ENCODE data around the gene CTNNA2.
"Not testable (repeated sequence)": the region's sequence is repeated elsewhere in the genome, so short reads cannot be mapped to it uniquely, and the experiment has no call there.

The CTNNA2 gene

DNA sequence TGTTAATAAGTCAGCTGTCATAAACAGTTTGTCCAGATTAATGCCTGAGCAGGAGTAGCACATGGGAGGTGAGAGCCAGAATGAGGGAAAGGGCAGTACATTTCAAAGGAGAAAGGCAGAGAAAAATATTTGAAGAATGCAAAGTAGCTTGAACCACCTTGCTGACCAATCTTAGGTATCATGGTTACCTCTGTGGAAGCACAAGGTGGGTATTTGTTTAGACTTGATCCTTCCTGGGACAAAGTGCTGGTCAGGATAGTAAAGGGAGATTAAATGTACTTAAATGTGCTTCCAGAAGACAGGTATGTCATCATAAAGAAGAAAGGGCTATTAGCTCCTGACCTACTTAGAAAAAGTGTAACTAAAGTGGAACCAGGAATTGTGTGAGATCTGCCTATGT is 686.7 kb downstream of the CTNNA2 start:
- no peak overlapping the region for H3K9ac ChIP-seq (ENCODE audit: low read depth in 1 of 2, low read length in 2 of 2)
- no peak overlapping the region for H3K4me3 ChIP-seq (ENCODE audit: low read length in 2 of 2)
- H3K4me1 ChIP-seq (ENCODE audit: control insufficient read depth in 2 of 2, insufficient read depth in 2 of 2, low read length in 2 of 2): no peaks in the 10 kb centered on the region
- no peaks in the 10 kb centered on the region for H3K9me3 ChIP-seq (ENCODE audit: control insufficient read depth in 2 of 2, low read length in 2 of 2)
- no peak overlapping the region for H3K27ac ChIP-seq (ENCODE audit: low read depth in 2 of 2, low read length in 2 of 2)
- no peaks in the 10 kb centered on the region for H3K36me3 ChIP-seq (ENCODE audit: control insufficient read depth in 2 of 2, insufficient read depth in 2 of 2, low read length in 2 of 2)
- H3K27me3 ChIP-seq (ENCODE audit: control insufficient read depth in 2 of 2, insufficient read depth in 2 of 2, low read length in 2 of 2): no peaks in the 10 kb centered on the region

DNA sequence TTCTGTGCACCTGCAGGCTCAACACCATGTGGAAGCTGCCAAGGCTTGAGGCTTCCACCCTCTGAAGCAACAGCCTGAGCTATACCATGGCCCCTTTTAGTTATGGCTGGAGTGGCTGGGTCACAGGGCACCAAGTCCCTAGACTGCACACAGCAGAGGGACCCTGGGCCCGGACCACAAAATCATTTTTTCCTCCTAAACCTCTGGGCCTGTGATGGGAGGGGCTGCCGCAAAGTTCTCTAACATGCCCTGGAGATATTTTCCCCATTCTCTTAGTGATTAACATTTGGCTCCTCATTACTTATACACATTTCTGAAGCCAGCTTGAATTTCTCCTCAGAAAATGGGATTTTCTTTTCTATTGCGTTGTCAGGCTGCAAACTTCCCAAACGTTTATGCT is 691.1 kb downstream of the CTNNA2 start:
- not testable (repeated sequence) for H3K4me1 ChIP-seq (ENCODE audit: control insufficient read depth in 2 of 2, insufficient read depth in 2 of 2, low read length in 2 of 2); H3K9me3 ChIP-seq (ENCODE audit: control insufficient read depth in 2 of 2, low read length in 2 of 2); H3K9ac ChIP-seq (ENCODE audit: low read depth in 1 of 2, low read length in 2 of 2); H3K27ac ChIP-seq (ENCODE audit: low read depth in 2 of 2, low read length in 2 of 2); H3K4me3 ChIP-seq (ENCODE audit: low read length in 2 of 2); H3K36me3 ChIP-seq (ENCODE audit: control insufficient read depth in 2 of 2, insufficient read depth in 2 of 2, low read length in 2 of 2); H3K27me3 ChIP-seq (ENCODE audit: control insufficient read depth in 2 of 2, insufficient read depth in 2 of 2, low read length in 2 of 2)

DNA sequence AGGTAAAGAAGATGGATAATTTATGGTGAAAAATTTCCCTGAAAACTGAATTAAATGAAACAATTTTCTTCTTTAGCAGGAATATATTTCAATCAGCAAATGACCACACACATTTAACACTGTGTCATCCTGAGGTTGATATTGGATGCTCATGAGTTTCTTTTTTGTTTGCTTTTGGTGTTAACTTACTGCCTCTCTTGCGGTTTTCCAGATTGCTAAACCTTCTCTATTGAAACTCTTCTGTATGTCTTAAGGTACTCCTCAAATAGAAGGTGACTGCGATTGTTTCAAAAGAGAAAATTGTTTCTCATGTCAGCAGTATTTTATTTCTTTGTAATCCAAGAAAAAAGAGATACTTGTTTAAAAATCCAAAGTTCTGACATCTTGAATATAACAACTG is 692.6 kb downstream of the CTNNA2 start:
- H3K4me1 ChIP-seq (ENCODE audit: control insufficient read depth in 2 of 2, insufficient read depth in 2 of 2, low read length in 2 of 2): no peaks in the 10 kb centered on the region
- H3K4me3 ChIP-seq (ENCODE audit: low read length in 2 of 2): no peak overlapping the region
- no peaks in the 10 kb centered on the region for H3K36me3 ChIP-seq (ENCODE audit: control insufficient read depth in 2 of 2, insufficient read depth in 2 of 2, low read length in 2 of 2)
- no peaks in the 10 kb centered on the region for H3K27me3 ChIP-seq (ENCODE audit: control insufficient read depth in 2 of 2, insufficient read depth in 2 of 2, low read length in 2 of 2)
- H3K27ac ChIP-seq (ENCODE audit: low read depth in 2 of 2, low read length in 2 of 2): no peak overlapping the region
- H3K9me3 ChIP-seq (ENCODE audit: control insufficient read depth in 2 of 2, low read length in 2 of 2): no peaks in the 10 kb centered on the region
- no peak overlapping the region for H3K9ac ChIP-seq (ENCODE audit: low read depth in 1 of 2, low read length in 2 of 2)

DNA sequence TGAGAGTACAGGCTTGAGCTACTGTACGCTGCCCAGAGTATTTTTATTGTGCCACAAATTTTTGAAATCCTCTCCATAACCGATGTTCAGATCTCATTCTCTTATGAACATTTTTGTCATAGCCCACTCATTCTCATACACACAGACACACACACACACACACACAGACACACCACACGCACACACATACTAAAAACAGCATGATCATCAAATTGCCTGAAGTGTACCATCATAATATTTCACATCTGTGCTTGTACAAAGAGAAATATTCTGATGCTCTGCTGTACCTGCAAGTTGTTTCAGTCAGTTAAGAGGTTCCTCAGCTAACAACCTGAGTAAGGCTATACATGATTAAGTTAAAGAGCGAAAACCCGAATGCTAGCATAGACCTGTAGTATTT is 696.6 kb downstream of the CTNNA2 start:
- H3K36me3 ChIP-seq (ENCODE audit: control insufficient read depth in 2 of 2, insufficient read depth in 2 of 2, low read length in 2 of 2): no peaks in the 10 kb centered on the region
- H3K27ac ChIP-seq (ENCODE audit: low read depth in 2 of 2, low read length in 2 of 2): no peak overlapping the region
- no peaks in the 10 kb centered on the region for H3K27me3 ChIP-seq (ENCODE audit: control insufficient read depth in 2 of 2, insufficient read depth in 2 of 2, low read length in 2 of 2)
- no peaks in the 10 kb centered on the region for H3K4me1 ChIP-seq (ENCODE audit: control insufficient read depth in 2 of 2, insufficient read depth in 2 of 2, low read length in 2 of 2)
- no peak overlapping the region for H3K9ac ChIP-seq (ENCODE audit: low read depth in 1 of 2, low read length in 2 of 2)
- H3K9me3 ChIP-seq (ENCODE audit: control insufficient read depth in 2 of 2, low read length in 2 of 2): no peaks in the 10 kb centered on the region
- no peak overlapping the region for H3K4me3 ChIP-seq (ENCODE audit: low read length in 2 of 2)

DNA sequence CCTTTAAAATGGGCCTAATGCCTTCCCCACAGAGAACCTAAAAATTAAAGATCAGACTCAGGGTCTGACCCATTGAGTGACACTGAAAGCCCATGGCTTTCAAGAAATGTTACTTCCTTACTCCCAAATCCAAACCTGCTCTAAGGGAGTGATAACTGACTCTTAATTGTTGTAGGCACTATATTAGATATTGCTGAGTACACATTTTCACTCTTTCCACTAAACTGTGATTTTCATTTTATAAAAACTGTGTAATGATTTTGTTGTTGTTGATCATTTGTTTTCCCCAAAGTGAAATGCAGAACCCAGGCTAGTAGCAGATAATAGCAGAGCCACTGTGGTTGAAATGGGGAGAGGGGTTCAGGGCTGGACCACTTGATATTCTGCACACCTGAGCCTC is 704.6 kb downstream of the CTNNA2 start:
- Histone ChIP-seq H3K27me3 (ENCODE audit: control insufficient read depth in 2 of 2, insufficient read depth in 2 of 2, low read length in 2 of 2) (no peaks in the 10 kb centered on the region), H3K27ac (ENCODE audit: low read depth in 2 of 2, low read length in 2 of 2) (no peak overlapping the region), H3K9me3 (ENCODE audit: control insufficient read depth in 2 of 2, low read length in 2 of 2) (no peaks in the 10 kb centered on the region), H3K9ac (ENCODE audit: low read depth in 1 of 2, low read length in 2 of 2) (no peak overlapping the region), H3K4me3 (ENCODE audit: low read length in 2 of 2) (no peak overlapping the region), H3K36me3 (ENCODE audit: control insufficient read depth in 2 of 2, insufficient read depth in 2 of 2, low read length in 2 of 2) (no peaks in the 10 kb centered on the region), H3K4me1 (ENCODE audit: control insufficient read depth in 2 of 2, insufficient read depth in 2 of 2, low read length in 2 of 2) (no peaks in the 10 kb centered on the region)

DNA sequence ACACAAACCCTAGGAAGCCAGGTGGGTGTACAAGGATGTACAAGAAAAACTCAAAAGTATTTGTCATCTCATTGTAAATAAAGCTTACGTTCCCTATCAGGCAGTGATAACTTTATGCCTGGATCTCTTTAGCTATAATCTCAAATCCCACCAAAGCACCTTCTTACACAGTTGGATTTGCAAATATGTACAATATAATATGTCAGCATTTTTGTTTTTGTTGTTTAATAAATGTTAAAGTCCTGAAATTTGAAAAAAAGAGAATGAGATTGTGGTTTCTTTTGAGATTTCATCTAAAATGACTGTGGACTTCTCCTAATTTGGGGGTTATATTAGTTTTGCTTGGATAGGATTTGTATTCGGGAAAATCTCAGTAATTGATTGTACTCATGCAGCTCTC is 709.8 kb downstream of the CTNNA2 start:
- H3K4me1 ChIP-seq (ENCODE audit: control insufficient read depth in 2 of 2, insufficient read depth in 2 of 2, low read length in 2 of 2): no peaks in the 10 kb centered on the region
- no peaks in the 10 kb centered on the region for H3K27me3 ChIP-seq (ENCODE audit: control insufficient read depth in 2 of 2, insufficient read depth in 2 of 2, low read length in 2 of 2)
- H3K36me3 ChIP-seq (ENCODE audit: control insufficient read depth in 2 of 2, insufficient read depth in 2 of 2, low read length in 2 of 2): no peaks in the 10 kb centered on the region
- H3K9ac ChIP-seq (ENCODE audit: low read depth in 1 of 2, low read length in 2 of 2): no peak overlapping the region
- no peak overlapping the region for H3K4me3 ChIP-seq (ENCODE audit: low read length in 2 of 2)
- no peaks in the 10 kb centered on the region for H3K9me3 ChIP-seq (ENCODE audit: control insufficient read depth in 2 of 2, low read length in 2 of 2)
- H3K27ac ChIP-seq (ENCODE audit: low read depth in 2 of 2, low read length in 2 of 2): no peak overlapping the region

DNA sequence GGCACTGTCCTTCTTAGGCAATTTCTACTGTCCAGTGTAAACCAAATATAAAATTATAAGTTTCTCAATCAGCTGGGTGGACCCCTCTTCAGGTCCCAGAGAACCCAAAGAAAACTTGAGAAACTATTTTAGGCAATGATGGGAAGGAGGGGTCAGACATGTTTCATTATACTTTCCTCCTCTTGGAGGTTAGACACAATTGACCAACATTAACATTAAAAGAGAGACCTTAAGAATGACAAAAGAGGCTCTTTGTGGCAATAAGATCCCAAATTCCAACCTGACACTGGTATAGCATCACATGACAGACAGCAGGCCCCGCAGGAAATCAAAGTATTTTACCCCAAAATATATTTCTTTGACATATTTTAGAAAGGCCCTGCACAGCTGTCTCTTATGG is 718.6 kb downstream of the CTNNA2 start:
- no peak overlapping the region for H3K27ac ChIP-seq (ENCODE audit: low read depth in 2 of 2, low read length in 2 of 2)
- no peaks in the 10 kb centered on the region for H3K9me3 ChIP-seq (ENCODE audit: control insufficient read depth in 2 of 2, low read length in 2 of 2)
- H3K4me1 ChIP-seq (ENCODE audit: control insufficient read depth in 2 of 2, insufficient read depth in 2 of 2, low read length in 2 of 2): no peaks in the 10 kb centered on the region
- H3K9ac ChIP-seq (ENCODE audit: low read depth in 1 of 2, low read length in 2 of 2): no peak overlapping the region
- H3K36me3 ChIP-seq (ENCODE audit: control insufficient read depth in 2 of 2, insufficient read depth in 2 of 2, low read length in 2 of 2): no peaks in the 10 kb centered on the region
- H3K27me3 ChIP-seq (ENCODE audit: control insufficient read depth in 2 of 2, insufficient read depth in 2 of 2, low read length in 2 of 2): no peaks in the 10 kb centered on the region
- no peak overlapping the region for H3K4me3 ChIP-seq (ENCODE audit: low read length in 2 of 2)

DNA sequence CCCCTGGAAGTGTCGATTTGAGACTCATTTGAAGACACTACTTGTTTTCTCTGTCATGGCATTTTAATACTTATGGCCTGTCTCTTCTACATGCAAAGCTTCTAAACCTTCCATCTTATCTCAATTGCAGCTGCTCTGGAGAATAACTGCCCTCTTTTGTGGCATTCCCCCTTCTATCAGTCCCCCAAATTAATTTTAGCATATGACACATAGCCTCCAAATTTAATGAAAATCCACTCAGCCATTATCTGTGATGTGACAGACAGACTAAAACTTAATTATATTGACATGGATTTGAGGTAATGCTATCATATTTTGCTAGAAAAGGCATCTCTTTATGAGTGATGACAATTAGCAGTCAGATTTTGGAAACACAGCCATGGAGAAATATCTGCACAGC is 720.5 kb downstream of the CTNNA2 start:
- Histone ChIP-seq H3K36me3 (ENCODE audit: control insufficient read depth in 2 of 2, insufficient read depth in 2 of 2, low read length in 2 of 2) (no peaks in the 10 kb centered on the region), H3K4me1 (ENCODE audit: control insufficient read depth in 2 of 2, insufficient read depth in 2 of 2, low read length in 2 of 2) (no peaks in the 10 kb centered on the region), H3K9me3 (ENCODE audit: control insufficient read depth in 2 of 2, low read length in 2 of 2) (no peaks in the 10 kb centered on the region), H3K9ac (ENCODE audit: low read depth in 1 of 2, low read length in 2 of 2) (no peak overlapping the region), H3K27me3 (ENCODE audit: control insufficient read depth in 2 of 2, insufficient read depth in 2 of 2, low read length in 2 of 2) (no peaks in the 10 kb centered on the region), H3K4me3 (ENCODE audit: low read length in 2 of 2) (no peak overlapping the region), H3K27ac (ENCODE audit: low read depth in 2 of 2, low read length in 2 of 2) (no peak overlapping the region)

DNA sequence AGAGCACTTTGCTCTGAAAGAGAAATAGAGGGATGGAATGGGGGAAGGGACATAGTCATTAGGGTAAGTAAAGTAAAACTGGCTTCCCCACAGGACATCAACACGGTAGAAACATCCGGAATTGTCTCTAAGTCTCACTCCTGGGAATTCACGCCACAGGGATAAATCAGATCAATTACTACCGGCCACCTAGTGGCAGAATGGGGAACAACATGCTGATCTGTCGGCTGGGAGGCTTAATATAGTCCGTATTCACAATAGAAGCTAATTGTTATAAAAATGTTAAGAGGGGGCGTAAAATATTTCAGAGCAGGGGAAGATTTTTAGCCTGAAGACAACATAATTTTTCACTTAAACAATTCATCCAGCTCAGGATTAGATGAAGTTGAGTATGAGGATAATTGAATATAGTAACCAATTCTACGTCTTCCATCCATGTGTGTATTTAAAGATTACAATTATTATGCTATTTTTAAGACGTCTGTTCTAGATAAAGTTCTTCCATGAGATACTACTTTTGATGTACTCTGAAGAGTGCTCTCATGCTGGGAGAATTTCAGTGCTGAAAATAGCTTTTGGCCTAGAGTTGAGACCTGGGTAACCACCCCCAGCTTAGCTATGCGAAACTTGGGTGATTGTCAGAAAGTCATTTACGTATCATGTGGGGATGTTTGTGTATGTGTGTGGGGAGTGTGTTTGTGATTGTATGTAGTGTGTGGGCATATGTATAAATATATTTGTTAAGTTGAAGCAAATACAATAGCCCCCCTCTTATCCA is 726.0 kb downstream of the CTNNA2 start:
- H3K4me3 ChIP-seq (ENCODE audit: low read length in 2 of 2): no peak overlapping the region
- no peaks in the 10 kb centered on the region for H3K36me3 ChIP-seq (ENCODE audit: control insufficient read depth in 2 of 2, insufficient read depth in 2 of 2, low read length in 2 of 2)
- no peaks in the 10 kb centered on the region for H3K27me3 ChIP-seq (ENCODE audit: control insufficient read depth in 2 of 2, insufficient read depth in 2 of 2, low read length in 2 of 2)
- H3K9me3 ChIP-seq (ENCODE audit: control insufficient read depth in 2 of 2, low read length in 2 of 2): no peaks in the 10 kb centered on the region
- H3K4me1 ChIP-seq (ENCODE audit: control insufficient read depth in 2 of 2, insufficient read depth in 2 of 2, low read length in 2 of 2): no peaks in the 10 kb centered on the region
- no peak overlapping the region for H3K9ac ChIP-seq (ENCODE audit: low read depth in 1 of 2, low read length in 2 of 2)
- no peak overlapping the region for H3K27ac ChIP-seq (ENCODE audit: low read depth in 2 of 2, low read length in 2 of 2)

DNA sequence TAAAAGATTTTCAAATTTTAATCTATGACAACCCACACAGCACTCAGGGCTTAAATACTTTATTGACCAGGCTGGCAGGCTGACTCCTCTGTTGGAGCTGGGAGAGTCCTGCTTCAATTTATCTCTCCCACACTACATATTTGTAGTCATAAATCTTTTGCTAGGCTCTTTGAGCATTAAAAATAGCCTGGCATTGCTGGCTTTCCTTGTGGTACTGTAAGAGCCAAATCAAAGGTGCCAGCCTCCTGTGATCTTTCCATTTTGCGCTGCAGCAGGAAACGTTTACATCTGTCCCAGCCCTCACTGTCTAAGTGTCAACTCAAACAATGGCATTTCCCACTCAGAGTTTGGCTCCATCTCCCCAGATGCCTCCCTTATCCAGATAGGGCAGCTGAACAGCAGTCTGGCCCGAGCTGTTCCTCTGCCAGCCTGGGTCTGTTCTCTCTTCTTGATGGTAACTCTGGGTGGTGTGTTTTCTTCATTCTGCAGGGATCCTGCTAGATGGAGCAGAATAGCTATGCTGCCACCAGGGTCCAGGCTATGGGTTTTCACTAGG is 729.6 kb downstream of the CTNNA2 start:
- no peak overlapping the region for H3K9ac ChIP-seq (ENCODE audit: low read depth in 1 of 2, low read length in 2 of 2)
- no peaks in the 10 kb centered on the region for H3K9me3 ChIP-seq (ENCODE audit: control insufficient read depth in 2 of 2, low read length in 2 of 2)
- H3K4me3 ChIP-seq (ENCODE audit: low read length in 2 of 2): no peak overlapping the region
- H3K36me3 ChIP-seq (ENCODE audit: control insufficient read depth in 2 of 2, insufficient read depth in 2 of 2, low read length in 2 of 2): no peaks in the 10 kb centered on the region
- peaks cover 0 to 4% of the 10 kb centered on the region in 2 donors for H3K4me1 ChIP-seq (ENCODE audit: control insufficient read depth in 2 of 2, insufficient read depth in 2 of 2, low read length in 2 of 2)
- no peak overlapping the region for H3K27ac ChIP-seq (ENCODE audit: low read depth in 2 of 2, low read length in 2 of 2)
- H3K27me3 ChIP-seq (ENCODE audit: control insufficient read depth in 2 of 2, insufficient read depth in 2 of 2, low read length in 2 of 2): no peaks in the 10 kb centered on the region
